NCI-H524 treated with DMSO at 0.1 percent for 48 hours (cell line): Measurements from ENCODE around the gene NRG2.

Experiments used
- DNase-seq: peaks from one replicate; lab custom pipeline; 2025; lab: John Stamatoyannopoulos, UW

Gene NRG2

DNA sequence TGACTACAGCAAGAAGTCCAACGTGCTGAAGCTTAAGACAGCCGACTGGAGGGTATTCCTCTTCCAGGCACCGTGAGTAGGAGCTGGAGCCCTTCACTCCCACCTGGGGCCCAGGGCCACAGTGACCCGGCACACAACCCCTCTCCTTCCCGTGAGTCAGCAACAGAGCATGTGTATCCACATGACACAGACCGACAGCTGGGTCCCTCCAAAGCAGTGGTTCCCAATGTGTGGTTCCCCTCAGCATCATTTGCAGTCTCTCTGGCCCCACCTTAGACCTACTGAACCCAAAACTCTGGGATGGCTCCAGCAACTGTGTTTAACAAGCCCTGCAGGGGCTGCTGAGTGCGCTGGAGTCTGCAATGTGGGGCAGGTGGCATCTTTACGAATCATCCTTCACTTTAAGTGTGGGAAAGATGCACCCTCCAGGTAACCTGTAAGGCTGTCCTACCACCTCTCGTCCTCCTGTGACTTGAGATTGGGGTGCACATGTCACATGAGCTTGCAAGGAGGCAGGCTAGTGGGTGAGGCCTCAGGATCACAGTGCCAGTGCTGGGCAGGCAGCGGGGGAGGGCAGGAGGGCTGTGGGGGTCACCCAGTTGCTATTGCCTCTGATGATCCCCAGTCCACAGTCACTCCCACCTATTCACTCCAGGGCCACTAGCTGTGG lies 205.3 kb downstream of the NRG2 start:
- no peak for DNase-seq

- no peak for DNase-seq
Observed at GRCh38 chr5:139836469-139837208, 206.5 kb downstream of the NRG2 start.

GRCh38 chr5:139835656-139836055 lies 207.4 kb downstream of the NRG2 start:
- no peak for DNase-seq

GRCh38 chr5:139833525-139833924 lies 209.6 kb downstream of the NRG2 start:
- DNase-seq = no peak

GRCh38 chr5:139831624-139832023 lies 211.5 kb downstream of the NRG2 start:
- no peak for DNase-seq

GRCh38 chr5:139829471-139829870 lies 213.6 kb downstream of the NRG2 start:
- no peak for DNase-seq

DNA sequence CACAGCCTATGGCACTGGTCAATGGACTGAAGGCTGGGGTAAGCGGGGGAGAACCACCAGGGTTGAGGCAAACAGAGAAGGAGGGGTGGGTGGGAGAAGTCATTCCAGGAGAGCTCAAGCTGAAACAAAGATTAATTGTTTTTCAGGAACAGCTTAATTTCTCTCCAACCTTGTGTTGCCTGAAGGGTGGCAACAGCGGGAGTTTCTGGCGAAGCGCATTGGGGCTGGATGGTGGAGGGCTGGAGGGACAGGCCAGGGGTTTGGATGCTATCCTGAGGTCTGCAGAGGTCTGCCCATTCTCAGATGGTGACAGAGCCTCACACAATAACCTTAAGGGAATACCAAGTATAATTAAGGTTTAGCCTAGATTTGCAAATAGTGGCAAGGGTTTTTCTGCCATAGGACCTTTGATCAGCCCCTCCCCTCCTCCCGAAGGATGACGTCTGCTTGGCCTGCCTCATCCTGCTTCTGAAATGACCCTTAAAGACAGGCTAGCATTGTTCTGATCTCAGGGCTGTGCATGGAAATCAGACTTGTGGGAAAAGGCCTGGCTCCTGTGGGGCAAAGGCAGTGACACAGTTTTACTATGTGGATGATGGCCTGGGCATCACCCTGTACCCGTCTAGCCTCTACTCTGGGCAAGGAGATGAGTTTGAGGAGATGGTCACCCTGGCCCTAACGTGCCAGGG lies 214.7 kb downstream of the NRG2 start:
- no peak for DNase-seq

- DNase-seq = no peak
Observed at GRCh38 chr5:139825690-139826089, 217.4 kb downstream of the NRG2 start.

- no peak for DNase-seq
Observed at GRCh38 chr5:139823757-139824355, 219.2 kb downstream of the NRG2 start.

DNA sequence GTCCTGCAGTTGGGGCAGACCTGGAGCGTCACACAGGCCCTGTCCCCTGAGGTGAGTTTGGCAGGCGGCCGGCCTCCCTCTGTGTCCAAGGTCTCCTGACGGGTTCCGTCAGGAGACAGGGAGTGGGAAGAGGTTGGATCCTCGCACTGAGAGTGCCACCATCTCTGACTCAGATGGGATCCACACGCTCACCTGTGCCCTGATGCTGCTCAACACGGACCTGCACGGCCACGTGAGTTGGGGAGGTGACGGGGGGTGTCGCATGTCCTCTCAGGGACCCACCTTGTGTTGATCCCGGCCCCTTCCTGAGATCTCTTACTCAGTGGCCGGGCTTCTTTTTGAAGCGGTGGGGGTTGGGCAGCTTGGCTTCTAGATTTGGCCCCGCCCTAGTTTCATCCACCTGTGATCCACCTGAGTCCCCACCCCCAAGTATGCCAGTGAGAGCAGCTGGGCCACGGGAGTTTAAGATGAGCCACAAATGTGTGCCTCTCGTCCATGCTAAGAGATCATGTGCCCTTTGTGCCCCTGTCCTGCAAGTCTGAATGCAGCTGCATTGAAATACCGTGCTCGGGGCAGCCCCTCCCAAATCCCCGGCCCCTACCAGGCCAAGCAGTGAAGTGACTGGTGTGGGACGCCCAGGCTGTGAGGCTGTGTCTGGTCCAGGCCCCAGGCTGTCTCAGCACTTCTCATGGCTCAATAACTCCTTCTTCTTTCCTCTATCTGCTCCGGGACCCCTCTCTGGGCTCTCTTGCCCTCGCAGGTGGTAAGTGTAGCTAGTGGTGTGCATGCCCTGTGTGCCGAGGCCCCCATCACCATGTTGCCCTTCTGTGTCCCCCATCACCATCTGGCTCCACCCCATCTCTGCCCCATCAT lies 220.3 kb downstream of the NRG2 start:
- DNase-seq = no peak

- no peak for DNase-seq
Observed at GRCh38 chr5:139821806-139822552, 221.1 kb downstream of the NRG2 start.

- DNase-seq = no peak
Observed at GRCh38 chr5:139820606-139821005, 222.5 kb downstream of the NRG2 start.

- DNase-seq = no peak
Observed at GRCh38 chr5:139820130-139820529, 223.0 kb downstream of the NRG2 start.

GRCh38 chr5:139817970-139818369 lies 225.1 kb downstream of the NRG2 start:
- no peak for DNase-seq

- DNase-seq = no peak
Observed at GRCh38 chr5:139817362-139817761, 225.7 kb downstream of the NRG2 start.

DNA sequence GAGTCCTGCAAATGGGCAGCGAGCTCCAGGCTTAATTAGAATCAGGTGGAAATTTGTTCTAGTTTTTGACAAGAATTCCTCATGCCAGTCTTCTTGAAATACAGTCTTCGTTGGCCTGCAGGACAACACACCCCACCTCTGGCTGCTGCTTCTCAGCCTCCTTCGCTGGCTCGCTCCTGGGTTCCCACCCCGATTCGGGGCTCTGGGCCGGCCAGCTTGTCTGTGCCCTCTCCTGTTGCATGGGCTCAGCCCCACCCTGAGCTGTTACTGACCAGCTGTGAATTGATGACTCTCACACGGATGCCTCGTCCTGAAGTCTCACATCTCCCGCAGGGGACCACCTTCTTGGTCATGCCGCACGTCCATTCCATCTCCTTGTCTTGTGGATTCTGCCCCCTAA lies 226.5 kb downstream of the NRG2 start:
- no peak for DNase-seq

DNA sequence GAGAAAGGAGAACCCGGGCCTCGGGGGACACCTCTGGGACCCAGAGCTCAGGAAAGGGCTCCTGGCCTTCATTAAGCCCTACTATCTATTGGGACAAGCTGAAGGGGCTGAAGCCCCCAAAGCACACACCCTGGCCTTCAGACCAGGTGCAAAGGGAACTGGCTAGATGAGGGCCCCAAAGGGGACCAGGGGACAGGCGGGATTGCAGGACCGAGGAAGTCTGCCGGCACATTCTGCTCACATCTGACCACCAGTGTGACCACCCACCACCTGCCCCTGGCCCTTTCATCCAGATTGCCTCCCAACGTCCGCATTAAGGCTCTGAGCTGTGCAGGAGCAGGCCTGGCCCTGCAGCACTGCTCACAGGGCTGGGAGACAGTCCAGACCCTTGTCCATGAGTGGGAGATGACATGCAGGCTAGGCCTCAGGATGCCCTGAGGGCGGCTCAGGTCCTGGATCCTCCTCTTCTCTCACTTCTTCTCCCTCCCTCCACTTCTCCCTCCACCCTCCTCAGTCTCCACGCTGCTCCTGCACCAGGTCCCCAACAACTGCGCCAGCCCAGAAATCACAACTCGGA lies 228.3 kb downstream of the NRG2 start:
- DNase-seq = no peak

DNA sequence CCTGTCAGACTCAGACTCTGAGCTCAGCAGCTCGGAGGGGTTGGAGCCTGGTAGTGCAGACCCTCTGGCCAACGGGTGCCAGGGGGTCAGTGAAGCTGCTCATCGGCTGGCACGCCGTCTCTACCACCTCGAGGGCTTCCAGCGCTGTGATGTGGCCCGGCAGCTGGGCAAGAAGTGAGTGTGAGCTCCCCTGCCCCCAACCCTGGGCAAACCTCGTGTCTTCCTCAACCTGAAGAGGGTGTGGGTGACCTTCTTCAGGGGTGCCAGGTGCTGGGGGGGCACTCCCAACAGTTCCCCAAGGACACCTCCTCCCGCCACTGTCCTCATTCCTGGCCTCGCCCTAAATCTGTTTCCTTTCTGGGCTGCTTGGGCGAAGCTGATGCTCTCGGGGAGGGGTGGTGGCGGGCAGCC lies 228.9 kb downstream of the NRG2 start:
- no peak for DNase-seq

DNA sequence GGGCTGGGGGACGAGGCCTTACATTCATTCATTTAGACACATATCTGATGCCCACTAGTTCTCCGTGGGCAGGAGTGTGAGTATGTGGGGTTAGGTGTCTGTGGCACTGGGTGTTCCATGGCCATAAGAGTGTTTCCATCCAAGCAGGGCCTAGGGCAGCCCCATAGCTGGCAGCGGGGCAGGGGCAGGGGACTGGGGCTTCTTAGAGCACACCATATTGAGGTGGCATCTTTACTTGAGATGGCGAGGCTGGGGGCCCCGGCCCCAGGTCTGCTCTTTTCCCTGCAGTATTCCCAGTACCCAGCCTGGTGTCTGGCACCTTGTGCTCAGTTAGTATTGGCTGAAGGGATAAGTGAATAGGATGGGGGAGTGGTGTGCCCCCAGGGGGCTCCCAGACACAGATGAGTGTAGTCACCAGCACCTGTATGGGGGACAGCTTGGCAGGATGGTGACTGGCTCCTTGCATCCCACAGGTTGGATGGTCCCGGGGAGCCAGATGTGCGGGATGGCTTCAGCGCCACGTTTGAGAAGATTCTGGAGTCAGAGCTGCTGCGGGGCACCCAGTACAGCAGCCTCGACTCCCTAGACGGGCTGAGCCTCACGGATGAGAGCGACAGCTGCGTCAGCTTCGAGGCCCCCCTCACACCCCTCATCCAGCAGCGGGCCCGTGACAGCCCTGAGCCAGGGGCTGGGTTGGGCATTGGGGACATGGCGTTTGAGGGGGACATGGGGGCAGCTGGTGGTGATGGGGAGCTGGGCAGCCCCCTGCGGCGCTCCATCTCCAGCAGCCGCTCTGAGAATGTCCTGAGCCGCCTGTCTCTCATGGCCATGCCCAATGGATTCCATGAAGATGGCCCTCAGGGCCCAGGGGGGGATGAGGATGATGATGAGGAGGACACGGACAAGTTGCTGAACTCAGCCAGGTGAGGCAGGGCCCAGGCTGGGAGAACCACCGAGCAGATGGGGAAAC lies 230.0 kb downstream of the NRG2 start:
- no peak for DNase-seq
